ENCODE measurements around the gene DNAJC7. TPM values are rescaled to one million over a fixed set of nuclear protein-coding genes. Genes with fewer than 3 reads are reported as not detected.

Gene DNAJC7
- total and polyA plus RNA-seq, 12 donors: 44.4 to 148 (median 81.1) TPM

- TF ChIP-seq CTCF (IDR thresholded peaks at IDR 0.05) (no peak), POLR2A (IDR thresholded peaks at IDR 0.05) (no peak)
- Histone ChIP-seq H3K27me3 (no peaks in the 10 kb centered on the region), H3K27ac (no peak overlapping the region), H3K4me3 (no peak overlapping the region), H3K4me1 (replicated peaks in 1 of 2) (no peaks in the 10 kb centered on the region), H3K9me3 (replicated peaks in 1 of 3) (no peaks in the 10 kb centered on the region), H3K36me3 (replicated peaks in 1 of 2) (no peaks in the 10 kb centered on the region)
- intact Hi-C loops (cut with DNase I): no loop called here
- 91 to 97% (median 93%) methylated on average over 8 of the region's 8 CpGs for WGBS, 4 donors
- no peak for DNase-seq
Measured at GRCh38 chr17:41942626-41943373, 74.4 kb downstream of the DNAJC7 start.

GRCh38 chr17:41941168-41941567 is 76.1 kb downstream of the DNAJC7 start:
- intact Hi-C loops (cut with DNase I): no loop called here
- Histone ChIP-seq H3K27ac (no peak overlapping the region), H3K4me1 (replicated peaks in 1 of 2) (no peaks in the 10 kb centered on the region), H3K4me3 (no peak overlapping the region), H3K9me3 (replicated peaks in 1 of 3) (no peaks in the 10 kb centered on the region), H3K36me3 (replicated peaks in 1 of 2) (no peaks in the 10 kb centered on the region), H3K27me3 (no peaks in the 10 kb centered on the region)
- WGBS, 4 donors: 80 to 92% (median 91%) methylated on average over 5 of the region's 5 CpGs
- no peak for TF ChIP-seq POLR2A (IDR thresholded peaks at IDR 0.05)
- TF ChIP-seq CTCF (IDR thresholded peaks at IDR 0.05): no peak
- no peak for DNase-seq

- 89 to 94% (median 93%) methylated on average over 4 to 6 of the region's 6 CpGs for WGBS, 4 donors
- H3K4me3 ChIP-seq: no peak overlapping the region
- H3K9me3 ChIP-seq (replicated peaks in 1 of 3): no peaks in the 10 kb centered on the region
- intact Hi-C loops (cut with DNase I): no loop called here
- no peaks in the 10 kb centered on the region for H3K36me3 ChIP-seq (replicated peaks in 1 of 2)
- TF ChIP-seq CTCF (IDR thresholded peaks at IDR 0.05) (no peak), POLR2A (IDR thresholded peaks at IDR 0.05) (no peak)
- H3K27ac ChIP-seq: no peak overlapping the region
- H3K27me3 ChIP-seq: no peaks in the 10 kb centered on the region
- no peak for DNase-seq
- H3K4me1 ChIP-seq (replicated peaks in 1 of 2): no peaks in the 10 kb centered on the region
Measured at GRCh38 chr17:41939693-41940090, 77.5 kb downstream of the DNAJC7 start.

- Histone ChIP-seq H3K27me3 (no peaks in the 10 kb centered on the region), H3K4me1 (replicated peaks in 1 of 2) (no peaks in the 10 kb centered on the region), H3K4me3 (no peak overlapping the region), H3K36me3 (replicated peaks in 1 of 2) (no peaks in the 10 kb centered on the region), H3K9me3 (replicated peaks in 1 of 3) (no peaks in the 10 kb centered on the region), H3K27ac (no peak overlapping the region)
- intact Hi-C loops (cut with DNase I): no loop called here
- WGBS, 4 donors: 81 to 92% (median 91%) methylated on average over 2 to 4 of the region's 4 CpGs
- TF ChIP-seq CTCF (IDR thresholded peaks at IDR 0.05): no peak
- no peak for TF ChIP-seq POLR2A (IDR thresholded peaks at IDR 0.05)
- no peak for DNase-seq
Measured at GRCh38 chr17:41939044-41939692, 78.1 kb downstream of the DNAJC7 start.

All from adrenal gland (tissue), 12 donors.